Heart right ventricle (tissue), 16 donors: ENCODE results near the gene NSD2. TPM values are rescaled to one million over a fixed set of nuclear protein-coding genes. Genes with fewer than 3 reads are reported as not detected.

ENCODE experiments used
- ATAC-seq, 8 donors: fragments of 200-7000 bp; cut with Tn5 transposase; one replicate each; pipeline ENCODE4 v1.9.1; 2020; ENCODE audit warnings: mild to moderate bottlenecking in 8 of 8, moderate library complexity in 8 of 8, moderate number of reproducible peaks in 1 of 8
- DNase-seq, 2 donors: peaks; one replicate each; pipeline ENCODE4 v3.0.0-alpha.2; 2020
- H3K27ac ChIP-seq, 10 donors: fragments of 200-600 bp; sonication (generic) in 2 of 10; one replicate each; pipeline versions ENCODE4 v1.5.0 to v1.8.0; 2020 to 2022; ENCODE audit warnings: mild to moderate bottlenecking in 3 of 10
- H3K27me3 ChIP-seq, 7 donors: fragments of 200-600 bp; one replicate each; pipeline ENCODE4 v1.8.0; 2021 to 2022; ENCODE audit warnings: mild to moderate bottlenecking in 2 of 7
- H3K36me3 ChIP-seq, 9 donors: fragments of 200-600 bp; sonication (generic) in 1 of 9; one replicate each; pipeline versions ENCODE4 v1.5.0 to v1.8.0; 2020 to 2022; ENCODE audit warnings: mild to moderate bottlenecking in 2 of 9
- H3K4me1 ChIP-seq, 9 donors: fragments of 200-600 bp; sonication (generic) in 1 of 9; one replicate each; pipeline versions ENCODE4 v1.5.0 to v1.8.0; 2020 to 2022; ENCODE audit warnings: mild to moderate bottlenecking in 4 of 9
- H3K4me3 ChIP-seq, 10 donors: fragments of 200-600 bp; sonication (generic) in 2 of 10; one replicate each; pipeline versions ENCODE4 v1.5.0 to v1.8.0; 2020 to 2022; ENCODE audit warnings: mild to moderate bottlenecking in 7 of 10, moderate library complexity in 2 of 10
- H3K9me3 ChIP-seq, 11 donors: fragments of 200-600 bp in 10 of 11; sonication (generic) in 2 of 11; one replicate each; pipeline versions ENCODE4 v1.5.0 to v1.8.0; 2013 to 2022; ENCODE audit warnings: mild to moderate bottlenecking in 2 of 11, control low read depth in 1 of 11, moderate library complexity in 1 of 11
- CTCF ChIP-seq, 9 donors: fragments of 200-600 bp; sonication (generic) in 2 of 9; IDR thresholded peaks; one replicate each; pipeline versions ENCODE4 v1.5.0 to v1.8.0; 2021 to 2022; ENCODE audit warnings: antibody characterized with exemption in 9 of 9, mild to moderate bottlenecking in 5 of 9, moderate library complexity in 1 of 9
- WGBS, 2 donors: extraction: QIAGEN DNeasy Blood & Tissue Kit; methylation state at CpG; one replicate each; pipeline ENCODE4 v1.1.7; 2013; ENCODE audit warnings: inconsistent platforms in 1 of 2; 5-methylcytosine and 5-hydroxymethylcytosine counted together
- intact Hi-C, 10 donors: fragments of 100-400 bp; cut with DNase I; formaldehyde crosslinking; loops; one replicate each; pipeline versions ENCODE4 v1.11.1 to v1.14.2; 2022
- polyA plus RNA-seq, 2 donors: library from polyadenylated mRNA; stranded (reverse); fragments of 200-250 nt; gene quantifications; one replicate each; pipeline ENCODE4 v1.2.3, GENCODE V29; 2013
- total RNA-seq, 10 donors: library from RNA; stranded (reverse); fragmentation: NEBNext Ultra II Directional in 3 of 10; extraction: Animal tissue kit (Norgen Biotek cat#: 25700) in 3 of 10; gene quantifications; one replicate each; pipeline versions ENCODE4 v1.2.1 to v1.2.4, GENCODE V29; 2021 to 2023
- donor health status: Arrhythmogenic right ventricular cardiomyopathy.
- donor health status: ischemic (EF 13 %, LVEDD 7.1; RV severe dilation, severe dysfunction).
- donor health status: healthy with polysubstance abuse.
- donor health status: DM: no; HTN: yes; CAD: no.
- donor health status: DM: no; HTN: no; CAD: no.
- donor health status: ischemic (EF 25% LVEDD 6.9; RV normal size, moderate dysfunction).
- donor health status: ischemic (EF 25% LVEDD 5.7; RV mildly dilated, moderate dysfunction).
- donor health status: healthy.
- donor health status: DM: yes; HTN: yes; CAD: no.
- donor health status: Ischemic cardiomyopathy.
- donor health status: ischemic (EF 35%, LVEDD 5.7; RV mildly dilated, moderate dysfunction).
- donor health status: nonischemic (EF 11% LVEDD 7.7; RV severe dilation, severe dysfunction).
- donor health status: DM: yes; HTN: yes; CAD: no.
- donor health status: PGD.
- donor health status: ischemic (EF 29% LVEDD 5.4; RV normal size, mild dysfunction).
- donor health status: nonischemic (EF 23%, LVEDD 6.1; RV moderate dilation, normal function).

NSD2 gene
- total and polyA plus RNA-seq, 12 donors, result 7.7 to 64.4 (median 44.5) TPM

DNA sequence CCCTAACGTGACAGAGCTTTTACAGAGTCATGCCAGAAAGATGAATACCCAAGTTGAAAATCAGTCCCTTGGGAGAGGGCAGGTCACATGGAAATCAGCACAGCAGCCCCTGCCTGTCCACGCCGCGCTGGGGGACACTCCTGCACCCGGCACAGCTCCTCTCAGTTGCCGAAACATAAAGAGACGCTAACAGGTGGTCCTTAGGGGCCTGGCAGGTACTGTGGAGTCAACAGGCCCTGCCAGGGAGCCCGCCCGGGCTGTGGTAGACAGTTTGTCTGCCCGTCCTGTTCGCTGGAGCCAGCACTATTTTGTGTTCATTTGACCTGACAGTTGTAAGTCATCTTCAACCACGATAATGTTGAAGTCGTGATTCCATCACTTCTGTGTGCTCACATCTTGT, 107.0 kb downstream of the NSD2 start:
- 94% methylated on average over 13 of the region's 13 CpGs for WGBS, 2 donors
- no peak overlapping the region for H3K27ac ChIP-seq
- no peaks in the 10 kb centered on the region for H3K9me3 ChIP-seq
- peaks cover 0 to 5% (median 0%) of the 10 kb centered on the region in 9 donors for H3K4me1 ChIP-seq
- no peaks in the 10 kb centered on the region for H3K27me3 ChIP-seq
- TF ChIP-seq CTCF (IDR thresholded peaks at IDR 0.05), result no peak
- H3K36me3 ChIP-seq, result peaks cover 0 to 100% (median 69%) of the 10 kb centered on the region in 9 donors
- intact Hi-C loops, result loop anchor here in 1 of 10 donors (5.0 kb wide), 1 partner anchor 844 kb away; no protein-coding TSS in a partner anchor
- H3K4me3 ChIP-seq, result no peak overlapping the region
- no peak for DNase-seq
- ATAC-seq, result no peak

- intact Hi-C loops, result loop anchor here in 1 of 10 donors (5.0 kb wide), 1 partner anchor 843 kb away; no protein-coding TSS in a partner anchor
- no peak for DNase-seq
- Histone ChIP-seq H3K27ac (no peak overlapping the region), H3K36me3 (peaks cover 6 to 100% (median 75%) of the 10 kb centered on the region in 9 donors), H3K4me3 (no peak overlapping the region), H3K9me3 (no peaks in the 10 kb centered on the region), H3K4me1 (peaks cover 0 to 5% (median 0%) of the 10 kb centered on the region in 9 donors), H3K27me3 (no peaks in the 10 kb centered on the region)
- no peak for ATAC-seq
- WGBS, 2 donors, result 92 to 93% methylated on average over 45 of the region's 45 CpGs
- TF ChIP-seq CTCF (IDR thresholded peaks at IDR 0.05), result no peak
Measured at GRCh38 chr4:1978741-1979476, 107.7 kb downstream of the NSD2 start.

DNA sequence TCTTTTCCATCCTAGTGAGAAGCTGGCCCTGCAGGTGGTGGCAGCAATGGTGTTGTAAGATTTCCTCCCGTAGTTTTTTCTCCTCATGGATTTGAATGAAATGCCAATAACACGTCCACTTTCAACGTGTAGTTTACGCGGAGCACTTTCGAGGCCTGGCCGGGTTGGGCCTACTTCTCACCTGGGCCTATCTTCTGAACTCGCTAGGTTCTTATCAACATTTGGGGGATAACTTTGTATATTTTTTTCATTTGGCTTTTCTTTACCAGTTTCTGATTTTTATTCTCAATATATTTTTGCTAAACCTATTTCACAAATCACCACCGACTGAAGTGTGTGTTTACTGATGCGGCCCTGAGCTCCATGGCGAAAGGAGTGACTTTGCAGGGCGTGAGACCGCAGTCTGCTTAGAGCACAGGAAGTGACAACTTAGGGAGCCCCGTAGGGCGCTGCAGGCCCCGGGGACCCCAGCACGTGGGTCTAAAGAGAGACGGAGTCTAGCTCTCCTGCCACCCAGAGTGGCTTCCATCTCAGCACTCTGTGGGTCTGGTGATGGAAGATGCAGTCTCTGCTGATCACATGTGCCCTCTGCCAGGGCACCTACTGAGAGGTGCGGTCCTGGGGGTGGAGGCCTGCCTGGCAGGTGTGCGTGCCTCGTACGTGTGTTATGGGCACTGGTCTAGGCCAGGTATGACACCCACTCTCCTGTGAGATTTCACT, 108.4 kb downstream of the NSD2 start:
- H3K27me3 ChIP-seq, result no peaks in the 10 kb centered on the region
- intact Hi-C loops, result loop anchor here in 1 of 10 donors (5.0 kb wide), 1 partner anchor 843 kb away; no protein-coding TSS in a partner anchor
- no peak for DNase-seq
- no peak for ATAC-seq
- H3K36me3 ChIP-seq, result peaks cover 6 to 100% (median 74%) of the 10 kb centered on the region in 9 donors
- H3K9me3 ChIP-seq, result no peaks in the 10 kb centered on the region
- WGBS, 2 donors, result 89% methylated on average over 22 of the region's 22 CpGs
- TF ChIP-seq CTCF (IDR thresholded peaks at IDR 0.05), result no peak
- no peak overlapping the region for H3K27ac ChIP-seq
- H3K4me3 ChIP-seq, result no peak overlapping the region
- peaks cover 0 to 13% (median 6%) of the 10 kb centered on the region in 9 donors for H3K4me1 ChIP-seq

- peaks cover 6 to 100% (median 68%) of the 10 kb centered on the region in 9 donors for H3K36me3 ChIP-seq
- H3K27me3 ChIP-seq, result no peaks in the 10 kb centered on the region
- ATAC-seq (no peak), DNase-seq (no peak)
- no peak overlapping the region for H3K27ac ChIP-seq
- H3K9me3 ChIP-seq, result no peaks in the 10 kb centered on the region
- no peak overlapping the region for H3K4me3 ChIP-seq
- 94 to 96% methylated on average over 16 of the region's 16 CpGs for WGBS, 2 donors
- TF ChIP-seq CTCF (IDR thresholded peaks at IDR 0.05), result no peak
- peaks cover 0 to 16% (median 8%) of the 10 kb centered on the region in 9 donors for H3K4me1 ChIP-seq
- intact Hi-C loops, result no loop called here
Measured at GRCh38 chr4:1980561-1981041, 109.4 kb downstream of the NSD2 start.
